SK-N-MC (cell line): ENCODE results near the gene SGCE.

Source experiments
- EZH2 ChIP-seq: fragments of 200-600 bp; sonication (generic); IDR thresholded peaks from one replicate; pipeline ENCODE4 v1.6.1; 2017; ENCODE audit warnings: antibody characterized with exemption
- FOXP2 ChIP-seq: optimal IDR thresholded peaks from 2 replicates; pipeline ENCODE3; 2011; ENCODE audit warnings: mild to moderate bottlenecking, moderate library complexity; ENCODE audit not compliant: insufficient read depth; ENCODE audit errors: extremely low read length, control extremely low read depth
- POLR2AphosphoS5 ChIP-seq: IDR thresholded peaks from 2 replicates; pipeline ENCODE4 v1.6.1; 2012; ENCODE audit warnings: mild to moderate bottlenecking, low read depth, low read length, borderline replicate concordance

DNA sequence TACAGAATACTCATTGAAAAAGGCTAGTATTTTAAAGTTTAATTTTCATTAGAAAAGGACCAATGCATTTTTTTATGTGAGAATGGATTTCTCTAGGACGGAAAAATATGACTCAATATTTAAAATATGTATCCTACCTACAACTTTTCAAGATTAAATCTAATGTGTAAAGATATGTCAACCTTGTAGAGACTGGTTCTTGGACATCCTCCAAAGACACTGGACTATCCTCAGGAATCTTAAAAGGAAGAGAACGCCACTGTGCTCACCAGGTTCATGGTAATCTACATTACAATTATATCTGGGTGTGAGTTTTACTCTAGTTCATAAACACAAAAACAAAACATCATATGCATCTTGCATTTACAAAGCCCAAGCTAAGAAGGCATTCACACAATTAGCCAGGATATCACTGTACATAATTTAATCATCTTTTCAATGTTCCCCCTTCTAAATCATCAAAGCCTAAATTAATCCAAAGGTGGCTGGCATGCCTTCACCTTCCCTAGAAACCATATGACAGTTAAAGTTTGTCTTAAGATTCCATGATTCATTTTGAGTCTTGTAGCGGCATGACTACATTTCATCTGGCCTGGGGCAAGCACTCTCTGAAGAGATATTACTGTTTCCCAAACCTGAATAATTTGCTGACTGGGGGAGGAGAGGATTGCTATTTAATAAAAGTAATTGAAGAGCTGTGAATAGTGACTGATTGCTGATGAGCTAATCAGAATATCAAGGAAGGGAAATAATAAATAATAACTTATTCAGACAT is 12.0 kb downstream of the SGCE start:
- TF ChIP-seq EZH2 (no peak), POLR2AphosphoS5 (no peak), FOXP2 (no peak)
